Activated CD4-positive, alpha-beta T cell treated with anti-CD3 and anti-CD28 coated beads, Interleukin-2, amount 50 U/mL, for 1 hour (primary cell): ENCODE data around the gene CPNE7.

ENCODE experiments used
- DNase-seq: peaks from one replicate; pipeline ENCODE4 v3.0.0-alpha.2; 2020

The CPNE7 gene

GRCh38 chr16:89606006-89606405, 30.4 kb downstream of the CPNE7 start:
- no peak for DNase-seq

- DNase-seq: no peak
These were observed 31.9 kb downstream of the CPNE7 start for GRCh38 chr16:89607453-89607852.

DNA sequence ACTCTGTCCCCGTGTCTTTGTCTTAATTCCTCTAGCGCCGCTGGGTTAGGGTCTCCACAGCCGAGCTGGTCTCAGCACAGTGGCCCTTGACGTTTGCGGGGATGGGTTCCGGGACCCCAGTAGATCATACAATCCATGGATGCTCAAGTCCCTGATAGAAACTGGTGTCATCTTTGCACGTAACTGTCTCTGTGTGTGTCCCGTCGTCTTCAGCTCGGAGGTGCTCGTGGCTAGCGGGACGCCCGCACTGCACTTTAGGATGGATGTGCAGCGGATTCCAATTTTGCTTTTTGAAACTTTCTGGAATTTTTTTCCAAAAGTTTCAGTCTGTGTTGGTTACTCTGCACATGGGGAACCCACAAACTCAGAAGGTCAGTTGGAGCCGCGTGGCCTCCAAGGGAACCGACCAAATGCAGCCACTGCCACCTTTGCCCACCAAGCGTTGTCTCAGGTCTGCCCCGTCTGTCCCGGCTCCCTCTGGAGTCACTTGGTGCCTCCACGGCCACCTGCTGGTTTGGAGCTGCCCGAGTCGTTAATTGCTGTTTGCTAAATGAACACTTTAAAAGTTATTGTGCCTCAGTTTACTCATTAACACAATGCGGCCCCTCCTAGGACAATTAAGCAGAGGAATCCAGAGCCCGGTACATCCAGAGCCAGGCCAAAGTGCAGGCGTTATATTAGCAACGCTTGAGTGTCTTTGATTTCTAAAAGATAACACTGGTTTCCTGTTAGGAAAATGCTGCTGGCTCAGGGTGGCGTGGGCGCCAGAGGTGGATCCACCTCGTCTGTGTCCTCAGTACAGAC, 32.6 kb downstream of the CPNE7 start:
- DNase-seq: no peak

GRCh38 chr16:89610108-89610453, 34.5 kb downstream of the CPNE7 start:
- DNase-seq: no peak

DNA sequence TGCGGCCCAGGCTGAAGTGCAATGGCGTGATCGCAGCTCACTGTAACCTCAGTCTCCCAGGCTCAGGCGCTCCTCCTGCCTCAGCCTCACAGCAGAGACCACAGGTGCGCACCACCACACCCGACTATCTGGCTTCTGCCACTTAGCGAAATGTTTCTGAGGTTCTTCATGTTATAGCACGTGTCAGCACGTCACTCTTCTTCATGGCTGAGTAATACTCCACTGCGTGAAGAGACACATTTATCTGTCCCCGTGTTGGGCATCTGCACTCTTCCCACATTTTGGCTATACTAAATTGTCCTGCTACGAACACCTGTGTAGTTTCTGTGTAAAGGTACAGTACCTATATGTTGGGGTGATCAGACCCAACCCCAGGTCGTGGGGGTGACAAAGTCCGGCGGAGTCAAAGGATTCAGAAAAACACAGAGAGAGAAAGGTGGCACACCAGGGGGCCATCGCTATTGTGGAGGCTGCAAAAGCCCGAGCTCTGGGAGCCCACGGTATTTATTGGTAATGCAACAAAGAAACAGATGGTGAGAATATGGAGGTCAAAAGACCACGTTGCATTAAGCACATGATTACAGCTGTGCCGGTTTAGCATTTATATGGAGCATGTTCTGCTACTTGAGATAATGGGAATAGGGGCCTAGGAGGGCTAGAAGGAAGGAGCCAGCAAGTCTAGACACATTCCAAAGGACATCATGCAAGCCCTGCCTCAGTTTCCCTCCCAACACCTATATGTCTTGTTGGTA, 37.0 kb downstream of the CPNE7 start:
- no peak for DNase-seq

GRCh38 chr16:89613231-89613953, 37.8 kb downstream of the CPNE7 start, which contains the start of gene DPEP1:
Gene DPEP1, plus strand, starts transcription at chr16:89613642. Its CDS starts 16,769 bp downstream, at chr16:89630411.
- no peak for DNase-seq

DNA sequence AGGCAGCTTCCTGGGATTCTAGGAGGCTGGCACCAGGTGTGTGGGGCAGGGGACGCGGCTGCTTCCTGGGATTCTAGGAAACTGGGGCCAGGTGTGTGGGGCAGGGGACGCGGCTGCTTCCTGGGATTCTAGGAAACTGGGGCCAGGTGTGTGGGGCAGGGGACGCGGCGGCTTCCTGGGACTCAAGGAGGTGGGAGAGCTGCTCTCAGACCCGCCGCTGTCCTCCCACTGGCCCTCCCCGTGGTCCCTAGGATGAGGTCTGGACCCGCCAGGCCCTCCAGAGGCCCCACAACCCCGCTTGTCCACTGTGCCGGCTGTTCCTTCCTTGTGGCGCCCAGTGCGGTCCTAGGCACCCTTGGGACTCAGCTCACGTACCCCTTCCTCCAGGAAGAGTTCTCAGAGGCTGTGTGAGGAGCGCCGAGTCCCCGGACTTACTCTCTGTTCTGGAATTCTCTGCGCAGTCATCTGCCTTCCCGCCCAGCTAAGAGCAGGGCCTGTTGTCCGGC, 38.4 kb downstream of the CPNE7 start:
- DNase-seq: no peak

DNA sequence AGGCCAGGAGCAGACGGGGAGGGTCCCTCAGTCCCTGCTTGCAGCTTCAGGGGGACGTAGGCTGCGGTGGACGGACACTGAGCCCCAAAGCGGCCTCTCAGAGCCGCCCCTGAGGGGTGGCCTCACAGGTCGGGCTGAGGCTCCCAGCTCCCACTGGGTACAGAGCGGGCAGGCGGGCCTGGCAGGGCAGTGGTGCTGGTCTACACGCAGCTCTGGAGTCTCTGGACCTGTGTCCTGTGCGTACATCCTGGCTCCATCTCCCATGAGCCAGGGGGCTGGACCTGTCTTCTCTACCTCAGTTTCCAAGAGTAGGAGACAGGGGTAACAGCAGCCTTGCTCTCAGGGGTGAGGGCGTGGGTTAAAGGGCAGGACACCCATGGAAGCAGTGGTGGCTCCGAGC, 39.6 kb downstream of the CPNE7 start:
- no peak for DNase-seq

GRCh38 chr16:89615596-89616090, 40.1 kb downstream of the CPNE7 start:
- DNase-seq: no peak

DNA sequence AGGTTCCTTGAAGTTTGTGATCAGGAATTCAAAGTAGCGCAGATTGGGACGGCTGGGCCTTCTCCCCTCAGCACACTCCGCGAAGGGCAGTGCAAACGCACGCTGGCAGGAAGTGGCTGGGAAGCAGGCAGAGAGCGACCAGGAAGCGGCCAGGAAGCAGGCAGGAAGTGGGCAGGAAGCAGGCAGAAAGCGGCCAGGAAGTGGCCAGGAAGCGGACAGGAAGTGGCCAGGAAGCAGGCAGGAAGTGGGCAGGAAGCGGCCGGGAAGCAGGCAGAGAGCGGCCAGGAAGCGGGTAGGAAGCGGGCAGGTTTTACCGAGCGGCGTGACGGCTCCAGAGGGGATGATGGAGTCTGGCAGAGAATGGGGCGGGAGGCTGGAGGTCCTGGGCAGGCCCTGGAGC, 41.1 kb downstream of the CPNE7 start:
- DNase-seq: no peak

GRCh38 chr16:89617036-89617435, 41.5 kb downstream of the CPNE7 start:
- no peak for DNase-seq

GRCh38 chr16:89618109-89618998, 42.8 kb downstream of the CPNE7 start:
- DNase-seq: no peak

DNA sequence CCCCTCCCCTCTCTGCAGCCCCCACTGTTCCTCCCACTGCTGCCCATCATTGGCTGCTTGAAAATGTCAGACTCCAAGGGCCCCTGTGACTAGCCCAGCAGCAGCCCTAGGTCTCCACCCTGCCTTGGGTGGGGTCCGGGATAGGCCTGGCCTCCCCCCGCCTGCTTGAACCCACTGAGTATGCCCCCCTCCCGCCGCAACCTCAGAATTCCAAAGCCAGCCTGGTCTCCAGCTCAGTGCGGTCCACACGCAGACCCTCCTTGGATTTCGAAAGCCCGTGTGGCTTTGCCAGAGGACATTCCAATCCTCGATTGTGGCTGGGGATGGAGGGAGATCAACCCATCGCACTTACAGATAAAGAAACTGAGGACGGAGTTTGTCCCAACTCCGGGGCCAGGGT, 44.3 kb downstream of the CPNE7 start:
- DNase-seq: no peak

DNA sequence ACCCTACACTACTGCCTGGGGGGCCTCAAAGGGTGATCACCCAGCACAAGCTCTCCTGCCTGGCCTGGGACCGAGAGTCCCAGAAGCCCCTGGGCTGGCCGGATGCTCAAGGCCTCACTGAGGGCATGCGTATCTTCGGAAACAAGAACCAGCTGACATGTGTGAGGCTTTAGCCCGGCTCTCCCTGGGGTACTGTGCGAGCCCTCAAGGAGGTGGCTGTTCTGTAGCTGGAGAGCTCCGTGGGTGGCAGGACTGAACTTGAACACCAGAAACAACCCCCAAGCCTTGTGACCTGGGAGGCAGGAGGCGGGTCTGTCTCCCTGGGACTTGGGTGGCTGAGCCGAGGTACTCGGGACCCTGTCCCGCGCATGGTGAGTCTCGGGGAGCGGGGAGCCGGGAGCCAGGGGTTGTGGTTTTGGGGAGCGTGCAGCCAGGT, 44.9 kb downstream of the CPNE7 start:
- DNase-seq: no peak

DNA sequence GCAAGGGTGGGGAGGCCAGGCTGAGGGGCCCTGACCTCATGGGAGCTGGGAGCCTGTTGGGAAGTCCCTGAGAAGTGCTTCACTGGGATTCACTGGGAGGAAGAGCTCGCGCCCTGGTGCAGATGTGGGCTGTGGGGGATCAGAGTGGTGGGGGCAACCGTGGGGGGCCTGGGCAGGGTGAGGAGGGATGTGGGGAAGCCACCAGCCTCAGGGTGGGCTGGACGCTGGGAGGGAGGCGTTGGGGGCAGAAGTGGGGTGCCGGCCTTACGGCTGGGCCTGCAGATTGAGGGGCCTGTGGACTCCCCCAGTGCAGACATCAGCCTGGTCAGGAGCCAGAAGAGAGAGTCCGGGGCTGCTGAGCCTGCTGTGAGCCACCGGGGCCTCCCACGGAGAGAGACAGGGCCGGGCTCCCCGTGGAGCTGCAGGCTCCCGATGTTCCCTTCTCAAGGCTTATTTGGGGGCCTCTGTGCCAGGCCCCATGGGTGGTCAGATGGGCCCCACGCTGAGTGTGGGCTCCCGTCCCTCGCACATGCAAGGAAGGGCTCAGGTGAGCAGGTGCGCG, 45.7 kb downstream of the CPNE7 start:
- DNase-seq: no peak

DNA sequence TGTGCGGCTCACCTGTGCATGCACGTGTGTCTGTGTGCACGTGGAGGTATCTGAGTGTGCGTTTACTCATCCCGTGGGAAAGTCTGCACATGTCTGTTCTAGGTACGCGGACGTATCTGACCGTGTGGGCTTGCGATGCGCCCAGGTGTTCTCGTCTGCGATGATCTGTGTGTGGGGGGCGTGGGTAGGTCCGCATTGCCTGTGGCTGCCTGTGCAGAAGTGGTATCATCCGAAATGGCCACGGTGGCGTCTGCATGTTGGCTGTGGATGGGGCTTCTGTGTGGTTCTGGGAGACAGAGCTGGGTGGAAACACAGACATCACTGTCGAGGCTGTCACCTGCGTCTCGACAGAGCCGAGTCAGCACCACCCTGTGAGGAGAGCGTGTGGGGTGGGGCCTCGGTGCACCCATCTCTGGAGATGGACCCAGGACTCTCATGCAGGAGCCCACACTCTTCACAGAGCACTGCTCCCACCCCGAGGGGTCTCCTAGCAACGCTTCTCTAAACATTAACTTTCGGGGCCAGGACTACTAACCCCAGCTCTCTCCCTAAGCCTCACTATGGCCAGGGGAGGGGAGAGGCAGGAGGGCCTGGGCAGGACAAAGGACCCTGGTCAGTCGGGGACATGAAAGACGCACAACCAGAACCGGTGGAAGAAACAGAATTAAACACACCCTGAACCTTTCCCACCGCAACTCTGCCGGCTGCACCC, 46.3 kb downstream of the CPNE7 start:
- DNase-seq: no peak

DNA sequence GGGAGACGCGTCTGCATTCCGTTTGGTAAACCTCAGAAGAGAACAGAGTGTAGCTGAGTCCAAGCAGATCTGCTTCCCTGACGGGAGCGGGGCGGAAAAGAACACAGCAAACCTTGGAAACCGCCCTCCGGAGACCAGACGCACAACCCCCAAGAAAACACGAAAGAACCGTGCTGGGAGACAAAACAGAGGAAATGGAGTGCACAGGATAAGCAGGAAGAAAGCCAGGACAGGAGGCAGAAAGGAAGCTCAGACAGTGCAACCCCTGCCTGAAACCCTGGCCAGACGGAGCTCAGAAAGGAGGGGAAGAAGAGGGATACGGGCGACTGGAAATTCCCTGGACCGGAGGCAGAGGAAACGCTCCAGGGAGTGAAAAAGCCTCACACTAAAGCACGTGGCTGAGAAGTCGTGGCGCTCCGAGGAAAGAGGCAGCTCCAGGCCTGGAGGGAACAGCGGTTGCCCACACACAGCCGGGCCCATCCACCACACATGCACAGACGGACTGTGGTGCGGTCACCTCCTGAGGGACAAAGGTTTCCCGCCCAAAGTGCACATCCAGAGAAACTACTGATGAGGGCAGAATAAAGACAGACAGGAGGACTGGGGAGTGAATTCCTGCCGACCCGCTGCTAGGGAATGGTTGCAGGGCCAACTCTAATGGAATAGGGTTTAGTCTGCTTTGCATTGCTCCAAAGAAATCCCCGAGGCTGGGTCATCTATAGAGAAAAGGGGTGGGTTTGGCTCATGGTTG, 48.1 kb downstream of the CPNE7 start:
- no peak for DNase-seq

DNA sequence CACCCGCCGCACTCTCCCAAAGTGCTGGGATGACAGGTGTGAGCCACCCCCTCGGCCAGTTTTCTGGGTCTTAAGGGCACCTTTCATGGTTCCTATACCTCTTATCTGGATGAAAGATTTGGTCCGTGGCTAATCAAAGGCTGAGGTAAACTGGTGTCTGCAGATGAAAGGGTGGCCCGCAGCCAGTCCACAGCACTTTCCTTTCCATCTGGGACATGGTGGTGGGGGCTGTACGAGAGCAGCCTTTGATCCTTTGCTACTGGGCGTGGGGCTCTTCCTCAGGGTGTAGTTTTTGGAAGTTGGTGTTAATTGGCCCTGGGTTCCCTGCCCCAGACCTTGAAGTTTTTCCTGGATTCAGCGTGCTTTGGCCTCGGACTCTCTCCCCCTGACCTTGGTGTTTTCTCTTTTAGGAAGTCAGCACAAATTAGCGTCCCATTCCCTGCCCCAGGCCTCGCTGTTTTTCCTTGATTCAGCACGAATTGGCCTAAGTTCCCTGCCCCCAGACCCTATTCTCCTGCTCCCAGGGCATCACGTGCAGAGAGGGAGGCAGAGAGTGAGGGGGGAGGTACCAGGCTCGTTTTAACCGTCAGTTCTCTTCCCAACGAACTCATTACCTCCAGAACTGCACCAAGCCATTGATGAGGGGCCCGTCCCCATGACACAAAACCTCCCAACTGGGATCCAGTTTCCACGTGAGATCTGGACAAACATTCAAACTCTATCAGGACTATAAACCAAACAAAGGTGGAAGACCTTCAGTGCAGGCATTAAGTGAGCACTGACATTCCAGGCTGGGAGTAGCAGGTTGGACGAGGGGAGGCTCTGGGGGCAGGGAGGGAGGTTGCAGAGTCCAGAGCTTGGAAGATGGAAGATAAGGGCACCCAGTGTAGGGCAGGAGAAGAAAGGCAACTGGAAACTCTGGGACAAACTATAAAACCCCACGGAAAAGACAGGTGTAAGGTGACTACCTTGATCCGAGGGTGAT, 49.5 kb downstream of the CPNE7 start:
- DNase-seq: no peak
